Measurements from ENCODE around the gene KLKB1.
"Not testable (repeated sequence)": the region's sequence is repeated elsewhere in the genome, so short reads cannot be mapped to it uniquely, and the experiment has no call there.

Gene KLKB1

DNA sequence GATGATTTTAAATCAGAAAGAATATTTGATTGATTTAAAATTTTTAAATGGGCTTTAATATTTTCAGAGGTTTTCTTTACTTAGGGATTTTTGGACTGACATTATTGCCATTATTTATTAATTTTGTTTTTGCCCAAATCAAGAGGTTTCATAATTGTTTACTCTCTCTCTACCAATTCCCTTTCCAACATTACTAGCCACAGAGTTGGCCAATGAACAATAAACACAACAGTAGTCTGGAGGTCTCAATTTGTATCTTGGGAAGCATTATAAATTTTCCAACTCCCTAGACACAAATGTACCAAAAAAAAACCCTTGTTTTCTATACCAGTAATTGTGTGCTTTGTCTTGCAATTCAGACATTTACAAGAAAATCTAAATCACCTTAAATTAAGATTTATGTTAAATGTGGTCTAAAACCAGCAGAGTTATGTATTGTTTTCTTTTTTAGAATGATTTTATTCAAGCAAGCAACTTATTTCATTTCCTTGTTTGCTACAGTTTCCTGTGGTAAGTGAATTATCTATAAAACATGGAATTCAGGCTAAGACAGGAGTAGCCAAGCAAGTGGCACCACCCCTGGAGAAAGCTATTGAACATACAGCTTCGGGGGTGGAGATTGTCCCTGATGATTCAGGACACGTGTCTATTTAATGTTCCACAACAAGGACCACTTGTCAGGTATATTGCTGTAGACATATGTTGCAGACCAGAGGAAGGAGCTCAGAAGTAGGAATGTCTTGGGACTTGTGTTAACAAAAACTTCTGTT is 622 bp downstream of the KLKB1 start:
- DNase-seq, result no peak

GRCh38 chr4:186228514-186228894 is 1.2 kb downstream of the KLKB1 start:
- no peak for DNase-seq

GRCh38 chr4:186234367-186234766 is 7.1 kb downstream of the KLKB1 start:
- DNase-seq, result no peak

DNA sequence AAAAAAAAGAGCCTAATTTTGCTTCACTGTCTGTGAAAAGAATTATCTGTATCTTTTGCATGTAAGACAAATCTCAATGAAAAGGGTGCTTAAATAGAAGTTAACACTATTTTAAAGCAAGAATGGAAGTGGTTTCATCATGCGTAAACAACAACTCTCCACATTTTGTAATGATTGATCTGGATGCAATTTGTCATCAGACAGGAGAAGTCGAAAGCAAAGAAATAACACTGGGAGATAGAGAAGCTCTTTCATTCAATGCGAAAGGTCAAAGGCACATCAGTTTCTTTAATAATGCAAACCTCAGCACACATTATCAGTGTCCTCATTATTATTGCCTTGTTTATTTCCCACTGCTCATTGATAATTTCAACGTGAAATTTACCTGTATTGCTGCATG is 8.8 kb downstream of the KLKB1 start:
- no peak for DNase-seq

DNA sequence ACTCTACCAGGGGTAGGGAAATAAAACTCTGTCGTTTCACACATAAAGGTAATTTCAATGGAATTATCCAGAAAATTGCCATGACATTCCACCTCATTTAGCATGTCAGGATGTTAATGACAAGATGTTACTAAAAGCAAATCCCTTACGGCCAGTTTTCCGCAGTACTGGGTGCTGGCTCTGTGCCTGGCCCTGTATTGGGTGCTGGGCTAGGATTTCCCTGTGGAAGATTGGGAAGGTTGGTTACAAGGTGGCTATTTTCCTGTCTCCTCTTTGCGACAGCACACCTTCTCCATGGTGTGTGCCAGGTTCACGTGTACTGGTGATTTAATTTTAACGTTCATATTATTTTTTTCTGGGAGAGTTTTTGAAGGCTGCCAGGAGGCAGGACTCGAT is 13.1 kb downstream of the KLKB1 start:
- no peak for DNase-seq

DNA sequence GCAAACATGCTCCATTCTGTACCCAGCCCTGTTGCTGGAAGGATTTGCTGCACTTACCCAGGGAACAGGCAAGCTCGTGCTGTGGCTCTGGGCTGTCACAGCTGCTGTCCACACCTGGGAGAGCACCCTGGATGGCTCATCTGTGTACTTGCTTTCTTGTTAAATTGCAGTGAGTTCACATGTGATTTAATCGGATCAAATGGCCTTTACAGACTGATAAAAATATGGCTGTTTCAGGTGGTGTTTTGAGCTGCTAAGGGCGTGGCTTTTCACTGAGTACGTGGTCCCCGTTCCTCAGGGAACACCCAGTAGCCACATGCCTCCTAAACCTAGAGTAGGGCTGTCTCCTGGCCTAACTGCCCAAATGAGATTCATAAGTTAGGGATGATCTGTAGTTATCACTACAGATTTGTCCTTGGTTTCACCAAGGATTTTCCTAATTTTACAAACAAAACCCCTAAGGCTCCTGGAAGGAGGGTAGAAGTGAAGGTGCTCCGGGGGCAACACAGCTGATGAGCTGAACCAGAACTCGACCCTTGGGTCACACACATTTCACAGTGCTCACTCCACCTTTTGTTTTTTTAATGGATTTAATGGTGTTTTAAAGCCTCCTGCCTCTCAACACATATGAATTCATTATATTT is 13.7 kb downstream of the KLKB1 start:
- no peak for DNase-seq

GRCh38 chr4:186241616-186242015 is 14.3 kb downstream of the KLKB1 start:
- no peak for DNase-seq

GRCh38 chr4:186242031-186242430 is 14.7 kb downstream of the KLKB1 start:
- DNase-seq, result not testable (repeated sequence)

DNA sequence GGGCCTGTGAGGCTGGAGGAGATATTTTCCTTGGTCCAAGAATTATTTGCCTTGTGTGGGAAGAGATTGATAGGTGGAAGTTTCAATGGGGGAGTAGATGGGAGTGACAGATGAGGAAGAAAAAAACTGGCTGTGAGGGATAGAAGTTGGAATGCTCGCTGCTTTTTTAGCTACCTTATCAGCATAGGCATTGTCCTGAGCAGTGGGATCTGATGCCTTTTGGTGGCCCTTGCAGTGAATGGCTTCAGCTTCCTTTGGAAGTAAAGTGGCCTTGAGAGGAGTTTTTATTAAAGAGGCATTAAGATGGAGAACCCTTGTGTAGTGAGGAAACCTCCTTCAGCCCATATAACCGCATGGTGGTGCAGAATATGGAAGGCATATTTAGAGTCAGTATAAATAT is 16.0 kb downstream of the KLKB1 start:
- DNase-seq, result no peak

DNA sequence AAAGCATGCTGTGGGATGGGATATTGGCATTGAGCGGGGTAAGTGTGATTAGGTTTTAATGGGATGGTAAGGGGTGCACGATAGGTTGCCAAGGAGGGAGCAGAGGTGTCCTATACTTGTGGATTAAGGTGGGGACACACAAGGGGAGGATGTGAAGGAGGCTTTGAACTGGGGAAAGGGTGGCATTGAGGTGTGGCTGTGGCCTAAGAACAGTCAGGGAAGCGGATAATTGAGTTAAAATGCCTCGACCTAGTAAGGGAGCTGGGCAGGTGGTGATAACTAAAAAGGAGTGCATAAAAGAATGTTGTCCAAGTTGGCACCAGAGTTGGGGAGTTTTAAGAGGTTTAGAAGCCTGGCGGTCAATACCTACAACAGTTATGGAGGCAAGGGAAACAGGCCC is 17.5 kb downstream of the KLKB1 start:
- DNase-seq, result no peak

- DNase-seq, result not testable (repeated sequence)
Observed at GRCh38 chr4:186247062-186247752, 19.9 kb downstream of the KLKB1 start.

GRCh38 chr4:186248643-186249042 is 21.3 kb downstream of the KLKB1 start:
- DNase-seq, result no peak

- DNase-seq, result no peak
Observed at GRCh38 chr4:186249785-186250754, 22.8 kb downstream of the KLKB1 start.

- DNase-seq, result no peak
Observed at GRCh38 chr4:186250760-186251159, 23.5 kb downstream of the KLKB1 start.

- no peak for DNase-seq
Observed at GRCh38 chr4:186255122-186255521, 27.8 kb downstream of the KLKB1 start.

- no peak for DNase-seq
Observed at GRCh38 chr4:186258216-186258811, 31.0 kb downstream of the KLKB1 start.

DNA sequence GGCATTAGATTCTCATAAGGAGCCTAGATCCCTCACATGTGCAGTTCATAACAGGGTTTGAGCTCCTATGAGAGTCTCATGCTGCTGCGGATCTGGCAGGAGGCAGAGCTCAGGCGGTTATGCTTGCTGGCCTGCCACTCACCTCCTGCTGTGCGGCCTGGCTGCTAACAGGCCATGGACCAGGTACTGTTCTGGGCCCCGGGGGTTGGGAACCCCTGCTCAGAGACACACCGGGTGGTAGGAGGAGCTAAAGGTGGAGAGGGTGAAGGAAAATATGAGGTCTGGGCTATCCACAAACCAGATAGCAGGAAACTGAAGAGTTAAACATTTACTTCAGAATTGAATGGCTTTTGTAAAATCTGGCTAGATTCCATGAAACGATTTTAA is 32.8 kb downstream of the KLKB1 start:
- no peak for DNase-seq

GRCh38 chr4:186260504-186261448 is 33.5 kb downstream of the KLKB1 start:
- DNase-seq, result no peak

GRCh38 chr4:186264660-186265059 is 37.4 kb downstream of the KLKB1 start:
- no peak for DNase-seq

- DNase-seq, result not testable (repeated sequence)
Observed at GRCh38 chr4:186265250-186265649, 37.9 kb downstream of the KLKB1 start.
